Measurements from ENCODE around the gene PACS1.

PACS1 gene

DNA sequence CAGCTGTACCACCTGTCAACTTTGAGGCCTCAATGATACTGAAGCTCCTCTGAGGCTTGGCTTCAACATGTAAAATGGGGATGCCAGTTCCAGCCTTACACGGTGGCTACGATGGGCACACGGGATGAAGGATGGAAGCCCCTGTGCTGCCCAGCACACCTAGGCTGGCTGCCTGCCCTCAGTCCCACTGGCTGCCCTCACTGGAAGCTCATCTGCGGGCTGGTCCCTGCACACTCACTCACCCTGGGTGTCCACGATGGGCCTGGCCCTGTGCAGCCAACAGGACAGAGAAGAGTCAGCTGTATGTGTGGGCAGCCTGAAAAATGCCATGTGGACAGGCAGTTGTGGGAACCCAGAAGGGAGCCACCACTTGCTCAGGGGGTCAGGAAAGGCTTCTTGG, 216.6 kb downstream of the PACS1 start:
- ChIA-PET POLR2A (no interaction called here), CTCF (interaction anchor here (1.2 to 10.6 kb wide), 5 partner anchors 10 to 102 kb away, joined by 3 to 144 read pairs (median 7); partner anchors contain the start of gene RAB1B)
- DNase-seq (ENCODE audit: low read depth, low spot score), result no peak
- TF ChIP-seq, protein P1, sequence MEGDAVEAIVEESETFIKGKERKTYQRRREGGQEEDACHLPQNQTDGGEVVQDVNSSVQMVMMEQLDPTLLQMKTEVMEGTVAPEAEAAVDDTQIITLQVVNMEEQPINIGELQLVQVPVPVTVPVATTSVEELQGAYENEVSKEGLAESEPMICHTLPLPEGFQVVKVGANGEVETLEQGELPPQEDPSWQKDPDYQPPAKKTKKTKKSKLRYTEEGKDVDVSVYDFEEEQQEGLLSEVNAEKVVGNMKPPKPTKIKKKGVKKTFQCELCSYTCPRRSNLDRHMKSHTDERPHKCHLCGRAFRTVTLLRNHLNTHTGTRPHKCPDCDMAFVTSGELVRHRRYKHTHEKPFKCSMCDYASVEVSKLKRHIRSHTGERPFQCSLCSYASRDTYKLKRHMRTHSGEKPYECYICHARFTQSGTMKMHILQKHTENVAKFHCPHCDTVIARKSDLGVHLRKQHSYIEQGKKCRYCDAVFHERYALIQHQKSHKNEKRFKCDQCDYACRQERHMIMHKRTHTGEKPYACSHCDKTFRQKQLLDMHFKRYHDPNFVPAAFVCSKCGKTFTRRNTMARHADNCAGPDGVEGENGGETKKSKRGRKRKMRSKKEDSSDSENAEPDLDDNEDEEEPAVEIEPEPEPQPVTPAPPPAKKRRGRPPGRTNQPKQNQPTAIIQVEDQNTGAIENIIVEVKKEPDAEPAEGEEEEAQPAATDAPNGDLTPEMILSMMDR (IDR thresholded peaks at IDR 0.05; ENCODE audit: insufficient read depth, low read length, missing control alignments), result no peak
- peak overlapping the region; percentile 1; the same call in 1 of the 2 replicates for H3K4me3 ChIP-seq (ENCODE audit: low read depth, low read length)

DNA sequence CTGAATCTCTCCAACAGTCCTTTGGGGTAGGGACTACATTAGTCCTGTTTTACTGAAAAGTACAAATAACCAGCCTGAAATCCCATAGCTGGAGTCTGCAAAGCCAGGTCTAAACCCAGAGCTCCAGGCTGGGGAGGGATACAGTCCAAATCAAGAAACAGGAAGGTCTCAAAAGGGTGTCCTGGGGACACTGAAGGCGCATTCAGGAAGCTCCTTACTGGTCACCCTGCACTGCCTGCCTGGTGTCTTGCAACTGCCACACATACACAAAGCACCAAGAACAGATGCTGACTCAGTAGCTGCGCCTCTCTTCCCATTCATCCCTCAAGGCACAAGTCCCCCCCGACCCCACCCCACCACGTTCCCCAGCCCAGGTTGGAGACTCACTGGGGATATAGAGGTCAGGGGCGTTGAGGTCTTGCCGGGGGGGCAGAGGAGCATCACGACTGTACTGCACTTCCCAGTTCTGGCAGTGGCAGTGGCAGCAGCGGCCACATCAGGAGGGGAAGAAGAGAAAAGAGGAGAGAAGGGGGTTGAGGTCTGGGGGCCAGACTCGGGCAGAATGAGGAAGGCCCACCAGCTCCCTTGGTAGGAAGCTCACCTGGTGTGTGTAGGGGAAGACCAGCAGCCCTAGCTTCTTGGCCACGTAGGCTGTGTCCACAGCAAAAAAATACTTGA, 217.3 kb downstream of the PACS1 start:
- TF ChIP-seq, protein P1 (IDR thresholded peaks at IDR 0.05; ENCODE audit: insufficient read depth, low read length, missing control alignments), result no peak
- POLR2A ChIA-PET, result no interaction called here
- CTCF ChIA-PET, result interaction anchor here (0.6 to 10.6 kb wide), 9 partner anchors 8 to 102 kb away, joined by 3 to 109 read pairs (median 6); partner anchors contain the start of genes RAB1B and RIN1
- DNase-seq (ENCODE audit: low read depth, low spot score), result no peak
- peak overlapping the region; percentile 82 for H3K4me3 ChIP-seq (ENCODE audit: low read depth, low read length)

DNA sequence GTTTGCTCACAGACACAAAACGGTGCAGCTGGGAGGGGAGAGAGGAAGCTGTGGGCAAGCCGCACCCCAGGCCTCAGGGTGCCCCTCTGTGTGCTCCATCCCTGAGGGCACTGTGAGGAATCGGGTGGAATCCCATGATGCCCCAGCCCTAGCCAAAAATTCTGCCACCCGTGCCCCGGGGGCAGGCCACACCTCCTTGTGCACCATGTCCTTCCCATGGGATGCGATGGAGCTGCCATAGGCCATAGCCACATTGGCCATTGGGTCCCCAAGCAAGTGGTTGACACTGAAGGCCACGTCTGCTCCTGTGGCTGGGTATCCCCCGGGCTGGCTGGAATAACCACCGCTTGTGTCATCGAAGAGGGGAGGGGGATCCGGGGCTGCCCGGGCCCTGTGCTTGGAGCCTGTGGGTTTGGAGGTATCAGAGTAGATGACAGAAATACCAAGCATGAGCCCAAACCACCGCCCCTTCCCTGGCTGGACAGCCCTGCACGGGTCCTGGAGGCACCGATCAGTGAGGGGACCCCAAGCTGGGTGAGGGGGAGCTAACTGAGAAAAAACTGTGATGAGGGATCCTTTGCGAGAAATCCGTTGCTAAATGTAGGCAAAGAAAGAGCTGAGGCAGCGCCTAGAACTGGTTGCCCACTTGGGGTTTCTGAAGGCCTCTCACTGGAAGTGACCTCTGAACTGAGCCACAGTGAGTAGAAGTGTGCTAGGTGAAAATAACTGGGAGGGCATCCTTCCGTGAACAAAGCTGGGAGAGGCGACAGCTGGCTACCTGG, 218.0 kb downstream of the PACS1 start:
- POLR2A ChIA-PET, result interaction anchor here (0.5 to 2.9 kb wide), 7 partner anchors 8 to 48 kb away, joined by 3 to 24 read pairs (median 15); partner anchors contain the start of genes CD248, RAB1B and RIN1
- no peak for DNase-seq (ENCODE audit: low read depth, low spot score)
- TF ChIP-seq, protein P1 (IDR thresholded peaks at IDR 0.05; ENCODE audit: insufficient read depth, low read length, missing control alignments), result no peak
- CTCF ChIA-PET, result interaction anchor here (0.5 to 10.6 kb wide), 17 partner anchors 8 to 542 kb away, joined by 3 to 109 read pairs (median 5); partner anchors contain the start of genes RAB1B and RIN1
- peak overlapping the region; percentile 82 for H3K4me3 ChIP-seq (ENCODE audit: low read depth, low read length)

DNA sequence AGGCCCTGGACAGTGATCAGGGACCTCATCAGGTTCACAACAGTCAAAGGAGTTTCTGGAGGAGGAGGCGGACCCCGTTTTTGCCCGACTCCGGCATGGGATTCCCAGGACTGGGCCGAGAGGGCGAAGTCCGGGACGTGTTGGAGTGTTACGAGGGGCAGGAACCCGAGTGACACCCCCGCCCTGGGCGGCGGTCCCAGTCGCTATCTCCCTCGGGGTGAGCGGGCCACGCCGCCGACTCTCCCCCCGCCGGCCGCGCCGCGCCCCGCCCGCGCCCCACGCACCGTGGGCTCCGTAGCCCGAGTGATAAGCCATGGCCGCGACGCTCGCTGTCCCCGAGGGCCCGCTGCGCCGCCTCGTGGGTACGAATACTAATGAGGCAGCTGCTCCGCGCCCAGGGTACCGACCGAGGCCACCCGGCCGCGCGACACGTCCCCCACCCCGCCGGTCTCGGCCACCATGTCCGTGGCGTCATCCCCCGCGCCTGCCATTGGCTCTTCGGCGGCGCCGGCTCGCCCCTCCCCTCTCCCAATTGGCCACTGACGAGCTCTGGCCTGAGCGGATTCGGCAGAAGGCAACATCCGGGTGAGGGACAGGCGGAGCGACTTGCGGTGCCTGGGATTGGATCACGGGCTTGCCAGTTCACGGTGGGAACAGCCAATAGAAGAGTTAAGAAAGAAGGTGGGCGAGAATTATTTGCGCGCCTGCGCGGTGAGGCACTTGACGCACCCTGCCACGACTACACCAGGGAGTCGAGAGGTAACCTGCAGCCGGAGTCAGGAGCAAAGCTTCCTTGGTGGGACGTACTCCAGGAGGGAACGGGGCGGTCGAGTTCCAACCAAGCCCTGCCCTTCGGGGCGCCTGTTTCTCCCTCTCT, 218.8 kb downstream of the PACS1 start, which contains the start of gene YIF1A:
TSS of gene YIF1A (minus strand) at position 473 of the 877 bp plus-strand sequence. CDS start at position 315, 158 bp downstream.
- POLR2A ChIA-PET, result interaction anchor here (0.6 to 2.9 kb wide), 15 partner anchors 9 to 1030 kb away, joined by 3 to 24 read pairs (median 5); partner anchors contain the start of genes CD248, RAB1B and RIN1
- CTCF ChIA-PET, result interaction anchor here (0.7 to 10.6 kb wide), 15 partner anchors 9 to 150 kb away, joined by 3 to 109 read pairs (median 5); partner anchors contain the start of genes RAB1B and RIN1
- TF ChIP-seq, protein P1 (IDR thresholded peaks at IDR 0.05; ENCODE audit: insufficient read depth, low read length, missing control alignments), result no peak
- H3K4me3 ChIP-seq (ENCODE audit: low read depth, low read length), result peak within 1 kb of the TSS; percentile 82
- DNase-seq (ENCODE audit: low read depth, low spot score), result peak; percentile 98

DNA sequence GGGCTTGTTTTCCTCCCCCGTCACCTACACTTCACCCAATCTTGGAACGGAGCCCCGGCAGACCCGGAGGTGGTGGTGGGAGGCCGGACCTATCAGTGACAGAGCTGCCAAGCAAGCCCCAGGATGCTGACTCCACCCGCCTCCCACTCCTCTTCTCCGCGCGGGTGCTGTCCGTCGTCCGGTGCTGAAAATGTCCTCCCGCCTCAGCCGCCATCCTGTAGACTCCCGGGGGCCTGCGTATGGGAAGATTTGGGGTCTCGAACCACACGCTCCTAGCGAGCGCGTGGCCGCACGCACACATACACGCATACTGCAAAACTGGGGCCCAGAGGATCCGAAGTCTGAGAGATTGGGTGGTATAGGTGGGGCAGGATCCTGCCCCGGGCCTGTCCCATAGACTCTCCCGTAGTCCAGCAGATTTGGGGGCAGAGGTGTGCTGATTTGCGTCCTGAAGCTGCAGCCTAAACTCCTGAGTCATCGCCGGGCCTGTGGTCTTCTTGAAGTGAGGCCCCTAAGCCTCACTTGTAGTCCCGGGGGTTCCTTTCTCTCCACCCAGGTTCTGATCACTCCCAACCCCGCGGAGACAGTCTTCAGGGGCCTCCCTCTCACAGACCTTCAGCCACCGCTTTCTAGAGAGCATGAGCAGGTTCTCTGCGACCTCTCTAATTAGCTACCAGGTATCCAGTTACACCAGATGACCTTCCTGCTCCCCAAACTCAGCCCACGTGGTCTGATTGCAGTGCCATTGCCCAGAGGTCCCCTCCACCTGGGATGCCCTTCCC, 219.7 kb downstream of the PACS1 start:
- peak overlapping the region; percentile 81 for H3K4me3 ChIP-seq (ENCODE audit: low read depth, low read length)
- no peak for DNase-seq (ENCODE audit: low read depth, low spot score)
- TF ChIP-seq, protein P1 (IDR thresholded peaks at IDR 0.05; ENCODE audit: insufficient read depth, low read length, missing control alignments), result no peak
- ChIA-PET CTCF (interaction anchor here (0.8 to 10.6 kb wide), 13 partner anchors 8 to 267 kb away, joined by 3 to 109 read pairs (median 6); partner anchors contain the start of genes RAB1B and RIN1), POLR2A (interaction anchor here (0.6 to 2.9 kb wide), 14 partner anchors 9 to 1030 kb away, joined by 3 to 24 read pairs (median 5); partner anchors contain the start of genes CD248, RAB1B and RIN1)
